ENCODE data around the gene CFAP74.

The CFAP74 gene

GRCh38 chr1:2003541-2004131 lies at the start of gene CFAP74:
TSS of gene CFAP74 (minus strand) at chr1:2003786. CDS start at chr1:1990956, 12,830 bp downstream.
- in situ Hi-C loops (cut with HindIII; ENCODE audit: low sequenced_read_pairs), result no loop called here

- in situ Hi-C loops (cut with HindIII; ENCODE audit: low sequenced_read_pairs), result no loop called here
Observed at GRCh38 chr1:2053217-2053616, 49.6 kb upstream of the CFAP74 start.

- in situ Hi-C loops (cut with HindIII; ENCODE audit: low sequenced_read_pairs), result no loop called here
Observed at GRCh38 chr1:2052756-2053155, 49.2 kb upstream of the CFAP74 start.

- in situ Hi-C loops (cut with HindIII; ENCODE audit: low sequenced_read_pairs), result no loop called here
Observed at GRCh38 chr1:2052054-2052679, 48.6 kb upstream of the CFAP74 start.

- in situ Hi-C loops (cut with HindIII; ENCODE audit: low sequenced_read_pairs), result no loop called here
Observed at GRCh38 chr1:2050793-2051682, 47.5 kb upstream of the CFAP74 start.

- in situ Hi-C loops (cut with HindIII; ENCODE audit: low sequenced_read_pairs), result no loop called here
Observed at GRCh38 chr1:2050461-2050792, 46.8 kb upstream of the CFAP74 start.

GRCh38 chr1:2049718-2050431 lies 46.3 kb upstream of the CFAP74 start, which contains the start of gene PRKCZ:
TSS of gene PRKCZ (plus strand) at chr1:2050411. CDS start at chr1:2050631, 220 bp downstream.
- in situ Hi-C loops (cut with HindIII; ENCODE audit: low sequenced_read_pairs), result loop anchor here (10.0 kb wide), 1 partner anchor 65 kb away; no protein-coding TSS in a partner anchor

GRCh38 chr1:2049225-2049717 lies 45.7 kb upstream of the CFAP74 start:
- in situ Hi-C loops (cut with HindIII; ENCODE audit: low sequenced_read_pairs), result loop anchor here (10.0 kb wide), 1 partner anchor 66 kb away; no protein-coding TSS in a partner anchor

- in situ Hi-C loops (cut with HindIII; ENCODE audit: low sequenced_read_pairs), result loop anchor here (10.0 kb wide), 1 partner anchor 67 kb away; no protein-coding TSS in a partner anchor
Observed at GRCh38 chr1:2047749-2048729, 44.5 kb upstream of the CFAP74 start.

- in situ Hi-C loops (cut with HindIII; ENCODE audit: low sequenced_read_pairs), result loop anchor here (10.0 kb wide), 1 partner anchor 68 kb away; no protein-coding TSS in a partner anchor
Observed at GRCh38 chr1:2046953-2047748, 43.6 kb upstream of the CFAP74 start.

- in situ Hi-C loops (cut with HindIII; ENCODE audit: low sequenced_read_pairs), result loop anchor here (10.0 kb wide), 1 partner anchor 68 kb away; no protein-coding TSS in a partner anchor
Observed at GRCh38 chr1:2046174-2046917, 42.8 kb upstream of the CFAP74 start.

- in situ Hi-C loops (cut with HindIII; ENCODE audit: low sequenced_read_pairs), result loop anchor here (10.0 kb wide), 1 partner anchor 69 kb away; no protein-coding TSS in a partner anchor
Observed at GRCh38 chr1:2045468-2046173, 42.0 kb upstream of the CFAP74 start.

GRCh38 chr1:2044510-2045319 lies 41.1 kb upstream of the CFAP74 start:
- in situ Hi-C loops (cut with HindIII; ENCODE audit: low sequenced_read_pairs), result loop anchor here (10.0 kb wide), 1 partner anchor 70 kb away; no protein-coding TSS in a partner anchor

- in situ Hi-C loops (cut with HindIII; ENCODE audit: low sequenced_read_pairs), result loop anchor here (10.0 kb wide), 1 partner anchor 71 kb away; no protein-coding TSS in a partner anchor
Observed at GRCh38 chr1:2043886-2044285, 40.3 kb upstream of the CFAP74 start.

GRCh38 chr1:2042830-2043773 lies 39.5 kb upstream of the CFAP74 start:
- in situ Hi-C loops (cut with HindIII; ENCODE audit: low sequenced_read_pairs), result loop anchor here (10.0 kb wide), 1 partner anchor 72 kb away; no protein-coding TSS in a partner anchor

All from DLD1 (cell line).